Gastroesophageal sphincter (tissue), 3 donors: ENCODE data around the gene RPTOR.

ENCODE experiments used
- CTCF ChIP-seq, 4 experiments: fragments of 200-600 bp in 2 of 4; fragments of 450-650 bp in 2 of 4; sonication (generic) in 1 of 4; IDR thresholded peaks; one replicate each; pipeline ENCODE4 v1.5.1; 2017 to 2019; ENCODE audit warnings: antibody characterized with exemption in 4 of 4, mild to moderate bottlenecking in 2 of 4, moderate library complexity in 2 of 4
- EP300 ChIP-seq: sonication (generic); formaldehyde crosslinking; IDR thresholded peaks from one replicate; pipeline ENCODE4 v1.6.1; 2017; ENCODE audit warnings: antibody characterized with exemption, mild to moderate bottlenecking
- POLR2A ChIP-seq, 2 donors: fragments of 450-650 bp; IDR thresholded peaks; one replicate each; pipeline ENCODE4 v1.6.1; 2017; ENCODE audit warnings: antibody characterized with exemption in 2 of 2, mild to moderate bottlenecking in 2 of 2, moderate library complexity in 1 of 2

GRCh38 chr17:80662557-80662956 lies 117.9 kb downstream of the RPTOR start:
- no peak for TF ChIP-seq POLR2A (IDR thresholded peaks at IDR 0.05)
- TF ChIP-seq EP300: no peak
- TF ChIP-seq CTCF (IDR thresholded peaks at IDR 0.05): no peak
